Caco-2 (cell line): ENCODE measurements around the gene DPP10. TPM values are rescaled to one million over a fixed set of nuclear protein-coding genes. Genes with fewer than 3 reads are reported as not detected.

Experiments used
- BruUV-seq: library from RNA; stranded (reverse); fragments of 400-500 nt; replicated peaks from 2 replicates; lab custom pipeline; 2021; lab: Mats Ljungman, UMichigan
- CTCF ChIA-PET: fragments of 300-600 bp; sonication (Branson Sonifier 250); formaldehyde crosslinking; loops from one replicate; lab custom pipeline; 2022; ENCODE audit warnings: antibody characterized with exemption; lab: Charles Lee
- POLR2A ChIA-PET: fragments of 300-600 bp; sonication (Branson Sonifier 250); formaldehyde crosslinking; loops from one replicate; lab custom pipeline; 2022; ENCODE audit warnings: antibody characterized with exemption; lab: Charles Lee
- DNase-seq, 2 experiments: peaks; one replicate each; pipeline versions ENCODE4 v3.0.0 to v3.0.0-alpha.2; 2020 to 2022
- H3K27me3 ChIP-seq: replicated peaks from 2 replicates; pipeline ENCODE4 v1.6.0; 2011; ENCODE audit warnings: low read length; ENCODE audit not compliant: control insufficient read depth, insufficient read depth
- H3K36me3 ChIP-seq: 2 replicates; pipeline ENCODE4 v1.5.1; 2011; ENCODE audit warnings: low read length; ENCODE audit not compliant: control insufficient read depth, insufficient read depth
- H3K4me1 ChIP-seq: fragments of 250-450 bp; sonication (Bioruptor Pico); 2 replicates; pipeline ENCODE4 v1.5.1; 2020; ENCODE audit warnings: mild to moderate bottlenecking
- H3K4me3 ChIP-seq: 2 replicates; pipeline ENCODE4 v1.5.1; 2011; ENCODE audit warnings: low read depth, mild to moderate bottlenecking, control low read depth, low read length
- H3K9me3 ChIP-seq: fragments of 250-450 bp; sonication (Bioruptor Pico); 2 replicates; pipeline ENCODE4 v1.5.1; 2020; ENCODE audit warnings: mild to moderate bottlenecking, moderate library complexity
- H3K27ac Mint-ChIP-seq: one replicate; pipeline ENCODE4 v1.8.0; 2022; ENCODE audit warnings: mixed read lengths; ENCODE audit not compliant: unreplicated experiment
- H3K27me3 Mint-ChIP-seq: one replicate; pipeline ENCODE4 v1.8.0; 2022; ENCODE audit warnings: mixed read lengths; ENCODE audit not compliant: insufficient read depth, unreplicated experiment
- H3K36me3 Mint-ChIP-seq: one replicate; pipeline ENCODE4 v1.8.0; 2022; ENCODE audit warnings: mild to moderate bottlenecking, mixed read lengths; ENCODE audit not compliant: insufficient read depth, unreplicated experiment
- H3K4me1 Mint-ChIP-seq: one replicate; pipeline ENCODE4 v1.8.0; 2022; ENCODE audit warnings: low read depth, mixed read lengths; ENCODE audit not compliant: unreplicated experiment
- H3K4me3 Mint-ChIP-seq: one replicate; pipeline ENCODE4 v1.8.0; 2022; ENCODE audit warnings: mild to moderate bottlenecking, moderate library complexity, mixed read lengths; ENCODE audit not compliant: unreplicated experiment
- H3K9me3 Mint-ChIP-seq: one replicate; pipeline ENCODE4 v1.8.0; 2022; ENCODE audit warnings: mixed read lengths; ENCODE audit not compliant: unreplicated experiment
- CTCF ChIP-seq, 2 experiments: fragments of 200-600 bp in 1 of 2; IDR thresholded peaks; 1 replicate in 1 of 2; 2 replicates in 1 of 2; pipeline versions ENCODE4 v1.5.1 to v1.8.0; 2011 to 2022; ENCODE audit warnings: antibody characterized with exemption in 1 of 2, control low read depth in 1 of 2, inconsistent platforms in 1 of 2, low read depth in 1 of 2, low read length in 1 of 2, mild to moderate bottlenecking in 1 of 2, moderate library complexity in 1 of 2; ENCODE audit not compliant: insufficient read depth in 1 of 2, severe bottlenecking in 1 of 2, unreplicated experiment in 1 of 2
- intact Hi-C: fragments of 100-400 bp; cut with micrococcal nuclease; formaldehyde crosslinking; loops from one replicate; pipeline ENCODE4 v1.10.0; 2022; ENCODE audit not compliant: unreplicated experiment
- total RNA-seq: library from RNA; stranded (reverse); gene quantifications from 2 replicates; pipeline ENCODE4 v1.2.3, GENCODE V29; 2022

Gene DPP10
- total RNA-seq, 1 experiment from 2014 or later: not detected

- DNase-seq: peak in 1 of 2 experiments; percentile 19
- Histone ChIP-seq H3K27me3 (no peaks in the 10 kb centered on the region), H3K4me1 (no peaks in the 10 kb centered on the region), H3K4me3 (no peak overlapping the region), H3K9me3 (no peaks in the 10 kb centered on the region), H3K36me3 (no peaks in the 10 kb centered on the region)
- H3K36me3 Mint-ChIP-seq: no peaks in the 10 kb centered on the region
- intact Hi-C loops: loop anchor here (1.0 to 5.0 kb wide), 2 partner anchors 228 to 456 kb away; no protein-coding TSS in a partner anchor
- ChIA-PET CTCF (no interaction called here), POLR2A (no interaction called here)
- TF ChIP-seq CTCF (IDR thresholded peaks at IDR 0.05; ENCODE audit: insufficient read depth in 1 of 2, low read depth in 1 of 2, low read length in 1 of 2, severe bottlenecking in 1 of 2, unreplicated experiment in 1 of 2): peak; percentile 19 to 32
- no peaks in the 10 kb centered on the region for H3K4me1 Mint-ChIP-seq
- H3K27me3 Mint-ChIP-seq: no peaks in the 10 kb centered on the region
- H3K27ac Mint-ChIP-seq: no peak overlapping the region
- BruUV-seq: no TSS peak
- H3K4me3 Mint-ChIP-seq: no peak overlapping the region
- no peaks in the 10 kb centered on the region for H3K9me3 Mint-ChIP-seq
These were observed 740.7 kb downstream of the DPP10 start for GRCh38 chr2:115183144-115183543.

GRCh38 chr2:115190459-115190858 lies 748.0 kb downstream of the DPP10 start:
- BruUV-seq: no TSS peak
- no peak overlapping the region for H3K4me3 Mint-ChIP-seq
- no peak for TF ChIP-seq CTCF (IDR thresholded peaks at IDR 0.05; ENCODE audit: insufficient read depth in 1 of 2, low read depth in 1 of 2, low read length in 1 of 2, severe bottlenecking in 1 of 2, unreplicated experiment in 1 of 2)
- no peak for DNase-seq
- no peaks in the 10 kb centered on the region for H3K36me3 ChIP-seq
- H3K4me1 Mint-ChIP-seq: no peaks in the 10 kb centered on the region
- H3K27ac Mint-ChIP-seq: no peak overlapping the region
- H3K9me3 Mint-ChIP-seq: no peaks in the 10 kb centered on the region
- POLR2A ChIA-PET: no interaction called here
- H3K4me1 ChIP-seq: no peaks in the 10 kb centered on the region
- H3K9me3 ChIP-seq: no peaks in the 10 kb centered on the region
- H3K36me3 Mint-ChIP-seq: no peaks in the 10 kb centered on the region
- peaks cover 14% of the 10 kb centered on the region for H3K27me3 Mint-ChIP-seq
- no peaks in the 10 kb centered on the region for H3K27me3 ChIP-seq
- intact Hi-C loops: no loop called here
- no peak overlapping the region for H3K4me3 ChIP-seq
- CTCF ChIA-PET: no interaction called here

GRCh38 chr2:115194623-115195022 lies 752.2 kb downstream of the DPP10 start:
- Mint-ChIP-seq H3K27me3 (peaks cover 17% of the 10 kb centered on the region), H3K27ac (no peak overlapping the region), H3K4me3 (no peak overlapping the region), H3K4me1 (no peaks in the 10 kb centered on the region), H3K9me3 (no peaks in the 10 kb centered on the region), H3K36me3 (no peaks in the 10 kb centered on the region)
- POLR2A ChIA-PET: no interaction called here
- CTCF ChIA-PET: no interaction called here
- Histone ChIP-seq H3K9me3 (no peaks in the 10 kb centered on the region), H3K27me3 (no peaks in the 10 kb centered on the region), H3K4me1 (no peaks in the 10 kb centered on the region), H3K36me3 (no peaks in the 10 kb centered on the region), H3K4me3 (no peak overlapping the region)
- BruUV-seq: no TSS peak
- no peak for DNase-seq
- intact Hi-C loops: loop anchor here (1.0 kb wide), 2 partner anchors 29 to 239 kb away; no protein-coding TSS in a partner anchor
- peak in 1 of 2 experiments; percentile 24 for TF ChIP-seq CTCF (IDR thresholded peaks at IDR 0.05; ENCODE audit: insufficient read depth in 1 of 2, low read depth in 1 of 2, low read length in 1 of 2, severe bottlenecking in 1 of 2, unreplicated experiment in 1 of 2)
